Retina (tissue), 1 donor: ENCODE measurements around the gene R3HDM2.
A peak's percentile ranks its signal among the peaks of the same experiment; 100 is the strongest.

Experiments
- DNase-seq: peaks from one replicate; pipeline ENCODE4 v3.0.0-alpha.2; 2016

R3HDM2 gene

GRCh38 chr12:57237932-57238853 is 192.7 kb downstream of the R3HDM2 start:
- DNase-seq: peak; percentile 77

GRCh38 chr12:57237596-57237931 is 193.3 kb downstream of the R3HDM2 start:
- peak; percentile 40 for DNase-seq

GRCh38 chr12:57236925-57237595 is 193.8 kb downstream of the R3HDM2 start:
- DNase-seq: peak; percentile 39

GRCh38 chr12:57236201-57236924 is 194.5 kb downstream of the R3HDM2 start:
- DNase-seq: peak; percentile 69

- peak; percentile 26 for DNase-seq
These were observed 195.1 kb downstream of the R3HDM2 start for GRCh38 chr12:57235728-57236131.

- peak; percentile 43 for DNase-seq
These were observed 195.7 kb downstream of the R3HDM2 start for GRCh38 chr12:57235017-57235727.

GRCh38 chr12:57234571-57235016 is 196.2 kb downstream of the R3HDM2 start:
- DNase-seq: no peak

GRCh38 chr12:57234233-57234570 is 196.6 kb downstream of the R3HDM2 start:
- DNase-seq: no peak

- no peak for DNase-seq
These were observed 197.2 kb downstream of the R3HDM2 start for GRCh38 chr12:57233357-57234232.

GRCh38 chr12:57232156-57232756 is 198.6 kb downstream of the R3HDM2 start:
- no peak for DNase-seq

- DNase-seq: no peak
These were observed 199.4 kb downstream of the R3HDM2 start for GRCh38 chr12:57231276-57232021.

- DNase-seq: no peak
These were observed 200.3 kb downstream of the R3HDM2 start for GRCh38 chr12:57230381-57231155.

- peak; percentile 91 for DNase-seq
These were observed 201.0 kb downstream of the R3HDM2 start, which contains the start of gene SHMT2 for GRCh38 chr12:57229634-57230380. TSS of gene SHMT2 (plus strand) at chr12:57229711. CDS start at chr12:57229779, 68 bp downstream.

GRCh38 chr12:57229046-57229633 is 201.7 kb downstream of the R3HDM2 start:
- no peak for DNase-seq

GRCh38 chr12:57227315-57228115 is 203.3 kb downstream of the R3HDM2 start:
- peak; percentile 49 for DNase-seq

- DNase-seq: peak; percentile 46
These were observed 204.1 kb downstream of the R3HDM2 start for GRCh38 chr12:57226588-57227314.

GRCh38 chr12:57225680-57226210 is 205.1 kb downstream of the R3HDM2 start:
- peak; percentile 24 for DNase-seq
